Activated CD4-positive, CD25-positive, alpha-beta regulatory T cell treated with anti-CD3 and anti-CD28 coated beads, Interleukin-2, amount 50 U/mL, for 24 hours (primary cell): ENCODE results near the gene KIFC3.
"Not testable (repeated sequence)": the region's sequence is repeated elsewhere in the genome, so short reads cannot be mapped to it uniquely, and the experiment has no call there.

Source experiments
- ATAC-seq, 2 donors: fragments of 150-1000 bp; cut with Tn5 transposase; one replicate each; pipeline ENCODE4 v1.10.0; 2021; ENCODE audit warnings: mild to moderate bottlenecking in 1 of 2, moderate library complexity in 1 of 2

The KIFC3 gene

GRCh38 chr16:57801809-57802340, 416 bp downstream of the KIFC3 start:
- no peak for ATAC-seq

- no peak for ATAC-seq
Measured at GRCh38 chr16:57801098-57801808, 1.0 kb downstream of the KIFC3 start.

GRCh38 chr16:57800200-57801097, 1.8 kb downstream of the KIFC3 start:
- ATAC-seq = no peak

- no peak for ATAC-seq
Measured at GRCh38 chr16:57799600-57800199, 2.6 kb downstream of the KIFC3 start.

- ATAC-seq = no peak
Measured at GRCh38 chr16:57798953-57799599, 3.2 kb downstream of the KIFC3 start.

GRCh38 chr16:57798267-57798810, 4.0 kb downstream of the KIFC3 start:
- no peak for ATAC-seq

GRCh38 chr16:57797526-57798266, 4.6 kb downstream of the KIFC3 start:
- no peak for ATAC-seq

- ATAC-seq = no peak
Measured at GRCh38 chr16:57797216-57797525, 5.1 kb downstream of the KIFC3 start.

- not testable (repeated sequence) for ATAC-seq
Measured at GRCh38 chr16:57796014-57796413, 6.3 kb downstream of the KIFC3 start.

GRCh38 chr16:57795431-57795878, 6.8 kb downstream of the KIFC3 start:
- peak in 1 of 2 donors; percentile 36 for ATAC-seq

- ATAC-seq = no peak
Measured at GRCh38 chr16:57794849-57795430, 7.4 kb downstream of the KIFC3 start.

- no peak for ATAC-seq
Measured at GRCh38 chr16:57791893-57792461, 10.3 kb downstream of the KIFC3 start.

GRCh38 chr16:57791195-57791892, 10.9 kb downstream of the KIFC3 start:
- ATAC-seq = no peak

GRCh38 chr16:57788951-57789350, 13.3 kb downstream of the KIFC3 start:
- ATAC-seq = no peak

GRCh38 chr16:57788252-57788841, 13.9 kb downstream of the KIFC3 start:
- no peak for ATAC-seq

- no peak for ATAC-seq
Measured at GRCh38 chr16:57787519-57787905, 14.8 kb downstream of the KIFC3 start.

GRCh38 chr16:57786632-57787518, 15.4 kb downstream of the KIFC3 start:
- ATAC-seq = no peak

GRCh38 chr16:57785924-57786323, 16.4 kb downstream of the KIFC3 start:
- no peak for ATAC-seq

GRCh38 chr16:57785385-57785784, 16.9 kb downstream of the KIFC3 start:
- no peak for ATAC-seq
